ENCODE data around the gene MON1B. TPM values are rescaled to one million over a fixed set of nuclear protein-coding genes. Genes with fewer than 3 reads are reported as not detected.
"Not testable (repeated sequence)": the region's sequence is repeated elsewhere in the genome, so short reads cannot be mapped to it uniquely, and the experiment has no call there.

The MON1B gene
- total RNA-seq, 4 donors from 2014 or later = 35.6 to 119 (median 55.9) TPM

- in situ Hi-C loops (cut with MboI; ENCODE audit: low pct_ligation_motif_present in 1 of 4, low pct_unique_long_range_greater_than_20kb in 1 of 4, low sequenced_read_pairs in 3 of 4) = loop anchor here in 1 of 4 donors (10.0 kb wide), 1 partner anchor 1388 kb away; no protein-coding TSS in a partner anchor
Measured at GRCh38 chr16:77172951-77173350, 18.0 kb upstream of the MON1B start.

DNA sequence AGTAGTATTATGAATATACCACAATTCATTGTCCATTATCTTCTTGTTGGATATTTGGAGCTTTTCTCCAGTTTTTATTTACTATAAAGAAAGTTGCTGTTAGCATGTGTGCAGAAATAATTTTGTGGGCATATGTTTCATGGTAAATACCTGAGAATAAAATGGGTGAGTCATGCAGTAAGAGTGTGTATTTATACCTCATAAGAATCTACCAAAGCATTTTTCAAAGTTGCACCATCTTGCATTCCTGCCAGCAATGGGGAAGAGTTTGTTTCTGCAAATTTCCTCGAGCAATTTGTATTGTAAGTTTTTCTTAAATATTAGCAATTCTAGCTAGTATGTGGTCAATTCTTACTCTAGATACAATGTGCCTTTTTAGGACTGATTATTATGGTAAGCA lies 7.9 kb upstream of the MON1B start:
- TF ChIP-seq CTCF (IDR thresholded peaks at IDR 0.05) = no peak
- TF ChIP-seq EP300 (IDR thresholded peaks at IDR 0.05; ENCODE audit: low read depth) = no peak
- no peak for TF ChIP-seq POLR2AphosphoS5 (IDR thresholded peaks at IDR 0.05)
- no peak for TF ChIP-seq POLR2A (IDR thresholded peaks at IDR 0.05)
- in situ Hi-C loops (cut with MboI; ENCODE audit: low pct_ligation_motif_present in 1 of 4, low pct_unique_long_range_greater_than_20kb in 1 of 4, low sequenced_read_pairs in 3 of 4) (loop anchor here in 1 of 4 donors (25.0 kb wide), 1 partner anchor 1546 kb away; the partner anchor contains the start of genes KARS1 and TERF2IP), intact Hi-C loops (cut with DNase I; ENCODE audit: low total_unique reads) (no loop called here)
- 55 to 72% methylated on average over 1 of the region's 1 CpG for WGBS, 2 donors (ENCODE audit: low coverage in 1 of 2)
- Histone ChIP-seq H3K36me3 (no peaks in the 10 kb centered on the region), H3K4me1 (no peaks in the 10 kb centered on the region), H3K9me3 (no peaks in the 10 kb centered on the region), H3K27me3 (peaks cover 15% of the 10 kb centered on the region), H3K4me3 (no peak overlapping the region), H3K27ac (no peak overlapping the region)
- DNase-seq = no peak

More at GRCh38 chr16:77172951-77173350, 18.0 kb upstream of the MON1B start:
- H3K27me3 ChIP-seq = peaks cover 14% of the 10 kb centered on the region
- TF ChIP-seq EP300 (IDR thresholded peaks at IDR 0.05; ENCODE audit: low read depth) (no peak), POLR2A (IDR thresholded peaks at IDR 0.05) (no peak), POLR2AphosphoS5 (IDR thresholded peaks at IDR 0.05) (no peak), CTCF (IDR thresholded peaks at IDR 0.05) (no peak)
- intact Hi-C loops (cut with DNase I; ENCODE audit: low total_unique reads) = loop anchor here (5.0 kb wide), 1 partner anchor 1386 kb away; no protein-coding TSS in a partner anchor
- no peaks in the 10 kb centered on the region for H3K36me3 ChIP-seq
- no peak overlapping the region for H3K4me3 ChIP-seq
- no peak overlapping the region for H3K27ac ChIP-seq
- H3K9me3 ChIP-seq = no peaks in the 10 kb centered on the region
- H3K4me1 ChIP-seq = no peaks in the 10 kb centered on the region
- DNase-seq = no peak

- H3K4me1 ChIP-seq; H3K4me3 ChIP-seq; DNase-seq; H3K36me3 ChIP-seq; H3K9me3 ChIP-seq; H3K27ac ChIP-seq; intact Hi-C loops (cut with DNase I; ENCODE audit: low total_unique reads): not testable (repeated sequence)
- H3K27me3 ChIP-seq = peaks cover 10% of the 10 kb centered on the region
- WGBS, 2 donors (ENCODE audit: low coverage in 1 of 2) = 93% methylated on average over 1 of the region's 1 CpG; no CpG with 5 or more reads in 1 of the 2 donors
- in situ Hi-C loops (cut with MboI; ENCODE audit: low pct_ligation_motif_present in 1 of 4, low pct_unique_long_range_greater_than_20kb in 1 of 4, low sequenced_read_pairs in 3 of 4) = loop anchor here in 1 of 4 donors (25.0 kb wide), 1 partner anchor 1549 kb away; the partner anchor contains the start of genes KARS1 and TERF2IP
Measured at GRCh38 chr16:77186298-77186697, 4.7 kb upstream of the MON1B start.

DNA sequence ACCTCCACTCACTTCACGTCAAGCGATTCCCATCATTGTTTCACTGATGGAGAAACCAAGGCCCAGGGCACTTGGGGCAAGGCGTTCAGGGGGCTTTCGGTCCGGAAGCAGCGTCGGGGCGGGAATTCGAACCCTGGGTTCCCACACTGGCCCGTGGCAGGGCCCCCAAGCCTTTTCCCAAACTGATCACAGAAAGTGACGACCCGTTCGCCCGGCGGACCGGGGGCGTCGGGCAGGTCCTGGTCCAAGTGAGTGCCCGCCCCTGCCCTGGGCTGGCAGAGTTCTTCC lies 856 bp upstream of the MON1B start:
- Histone ChIP-seq H3K4me1 (peaks cover 6 to 15% (median 11%) of the 10 kb centered on the region in 4 donors), H3K27me3 (peaks cover 4% of the 10 kb centered on the region), H3K9me3 (no peaks in the 10 kb centered on the region), H3K27ac (peak overlapping the region; percentile 94 to 97 (median 96)), H3K36me3 (peaks cover 0 to under 1% (median 0%) of the 10 kb centered on the region in 4 donors), H3K4me3 (peak overlapping the region; percentile 54 to 95 (median 65))
- no peak for DNase-seq
- WGBS, 2 donors (ENCODE audit: low coverage in 1 of 2) = 0 to 1% methylated on average over 2 to 19 of the region's 19 CpGs
- intact Hi-C loops (cut with DNase I; ENCODE audit: low total_unique reads) (no loop called here), in situ Hi-C loops (cut with MboI; ENCODE audit: low pct_ligation_motif_present in 1 of 4, low pct_unique_long_range_greater_than_20kb in 1 of 4, low sequenced_read_pairs in 3 of 4) (loop anchor here in 1 of 4 donors (25.0 kb wide), 1 partner anchor 1553 kb away; the partner anchor contains the start of genes KARS1 and TERF2IP)
- TF ChIP-seq CTCF (IDR thresholded peaks at IDR 0.05) (no peak), POLR2A (IDR thresholded peaks at IDR 0.05) (no peak), POLR2AphosphoS5 (IDR thresholded peaks at IDR 0.05) (no peak), EP300 (IDR thresholded peaks at IDR 0.05; ENCODE audit: low read depth) (no peak)

All from transverse colon (tissue), 4 donors.